A172 (cell line): ENCODE measurements around the gene COX7A2L. TPM values are rescaled to one million over a fixed set of nuclear protein-coding genes. Genes with fewer than 3 reads are reported as not detected.
"Not testable (repeated sequence)": the region's sequence is repeated elsewhere in the genome, so short reads cannot be mapped to it uniquely, and the experiment has no call there.

Experiments
- DNase-seq: peaks from one replicate; pipeline ENCODE4 v3.0.0-alpha.2; 2015; ENCODE audit warnings: low spot score
- total RNA-seq: library from RNA; depleted of rRNA; stranded (reverse); fragments of >200 nt; shearing (Covaris generic); gene quantifications from 2 replicates; pipeline ENCODE4 v1.2.3, GENCODE V29; 2014

Gene COX7A2L
- total RNA-seq, 1 experiment from 2014 or later: 315 TPM

GRCh38 chr2:42367835-42368234 is 6.8 kb upstream of the COX7A2L start:
- no peak for DNase-seq

GRCh38 chr2:42366411-42366810 is 5.4 kb upstream of the COX7A2L start:
- no peak for DNase-seq

- DNase-seq: no peak
These were observed 3.6 kb upstream of the COX7A2L start for GRCh38 chr2:42364658-42365057.

GRCh38 chr2:42363413-42363812 is 2.4 kb upstream of the COX7A2L start:
- DNase-seq: no peak

- no peak for DNase-seq
These were observed 789 bp upstream of the COX7A2L start for GRCh38 chr2:42361728-42362283.

- no peak for DNase-seq
These were observed 526 bp downstream of the COX7A2L start for GRCh38 chr2:42360493-42360889.

- no peak for DNase-seq
These were observed 993 bp downstream of the COX7A2L start for GRCh38 chr2:42359965-42360483.

GRCh38 chr2:42359304-42359964 is 1.6 kb downstream of the COX7A2L start:
- DNase-seq: no peak

- no peak for DNase-seq
These were observed 7.1 kb downstream of the COX7A2L start for GRCh38 chr2:42353792-42354429.

- no peak for DNase-seq
These were observed 9.2 kb downstream of the COX7A2L start for GRCh38 chr2:42351864-42352263.

- no peak for DNase-seq
These were observed 10.5 kb downstream of the COX7A2L start for GRCh38 chr2:42350434-42351063.

- DNase-seq: no peak
These were observed 12.8 kb downstream of the COX7A2L start for GRCh38 chr2:42348113-42348805.

- DNase-seq: not testable (repeated sequence)
These were observed 13.5 kb downstream of the COX7A2L start for GRCh38 chr2:42347518-42347917.

GRCh38 chr2:42346856-42347255 is 14.2 kb downstream of the COX7A2L start:
- not testable (repeated sequence) for DNase-seq

GRCh38 chr2:42345986-42346385 is 15.0 kb downstream of the COX7A2L start:
- DNase-seq: no peak

GRCh38 chr2:42342795-42343241 is 18.2 kb downstream of the COX7A2L start:
- no peak for DNase-seq

GRCh38 chr2:42342061-42342794 is 18.8 kb downstream of the COX7A2L start:
- DNase-seq: peak; percentile 95

- DNase-seq: no peak
These were observed 19.9 kb downstream of the COX7A2L start for GRCh38 chr2:42340938-42341636.

GRCh38 chr2:42340045-42340937 is 20.7 kb downstream of the COX7A2L start:
- no peak for DNase-seq
